GM12875 (cell line): ENCODE data around the gene TPPP.

Experiments used
- H3K4me3 ChIP-seq: one replicate; pipeline ENCODE4 v1.5.1; 2011; ENCODE audit warnings: low read depth, low read length, control low read depth
- CTCF ChIP-seq: IDR thresholded peaks from 2 replicates; pipeline ENCODE4 v1.5.1; 2011; ENCODE audit warnings: low read depth, mild to moderate bottlenecking, control low read depth, inconsistent platforms, low read length, moderate library complexity, borderline replicate concordance; ENCODE audit not compliant: insufficient read depth

Gene TPPP

GRCh38 chr5:655406-655805 lies 37.7 kb downstream of the TPPP start:
- TF ChIP-seq CTCF: no peak
- no peak overlapping the region for H3K4me3 ChIP-seq

- no peak for TF ChIP-seq CTCF
- no peak overlapping the region for H3K4me3 ChIP-seq
Measured at GRCh38 chr5:654071-654778, 38.9 kb downstream of the TPPP start.

GRCh38 chr5:652773-653350 lies 40.3 kb downstream of the TPPP start:
- TF ChIP-seq CTCF: no peak
- H3K4me3 ChIP-seq: no peak overlapping the region

GRCh38 chr5:652023-652515 lies 41.1 kb downstream of the TPPP start:
- TF ChIP-seq CTCF: no peak

GRCh38 chr5:651296-652022 lies 41.7 kb downstream of the TPPP start:
- H3K4me3 ChIP-seq: no peak overlapping the region
- no peak for TF ChIP-seq CTCF

More at GRCh38 chr5:652023-652515, 41.1 kb downstream of the TPPP start:
- H3K4me3 ChIP-seq: no peak overlapping the region

GRCh38 chr5:647727-648126 lies 45.4 kb downstream of the TPPP start:
- H3K4me3 ChIP-seq: no peak overlapping the region
- no peak for TF ChIP-seq CTCF
